Colonic mucosa (tissue), 4 donors: Measurements from ENCODE around the gene HIGD1A. TPM values are rescaled to one million over a fixed set of nuclear protein-coding genes. Genes with fewer than 3 reads are reported as not detected.

Experiments
- DNase-seq: peaks from one replicate; pipeline ENCODE4 v3.0.0-alpha.2; 2020
- H3K27ac ChIP-seq: fragments of 200-600 bp; one replicate; pipeline ENCODE4 v1.8.0; 2021
- H3K27me3 ChIP-seq: fragments of 200-600 bp; one replicate; pipeline ENCODE4 v1.8.0; 2021
- H3K36me3 ChIP-seq: fragments of 200-600 bp; one replicate; pipeline ENCODE4 v1.8.0; 2021
- H3K4me1 ChIP-seq: fragments of 200-600 bp; one replicate; pipeline ENCODE4 v1.8.0; 2021; ENCODE audit warnings: mild to moderate bottlenecking
- H3K4me3 ChIP-seq: fragments of 200-600 bp; one replicate; pipeline ENCODE4 v1.8.0; 2021
- H3K9ac ChIP-seq, 2 donors: one replicate each; pipeline ENCODE4 v1.7.0; 2013; ENCODE audit warnings: control low read depth in 2 of 2, low read depth in 2 of 2, low read length in 2 of 2
- H3K9me3 ChIP-seq: fragments of 200-600 bp; one replicate; pipeline ENCODE4 v1.8.0; 2021
- intact Hi-C: fragments of 100-400 bp; cut with DNase I; formaldehyde crosslinking; loops from one replicate; pipeline ENCODE4 v1.14.1; 2022
- total RNA-seq, 2 donors: library from RNA; stranded (reverse); fragmentation: NEBNext Ultra II Directional in 1 of 2; extraction: Animal tissue kit (Norgen Biotek cat#: 25700) in 1 of 2; gene quantifications; one replicate each; pipeline ENCODE4 v1.2.1, GENCODE V29; 2021
- TF ChIP-seq, protein P1 (sequence below): fragments of 200-600 bp; IDR thresholded peaks from one replicate; pipeline ENCODE4 v1.8.0; 2022; ENCODE audit warnings: antibody characterized with exemption, mild to moderate bottlenecking
- donor health status: healthy.
- donor health status: DM: no; HTN: no; CAD: no.
- donor health status: DM: no; HTN: no; CAD: no.

HIGD1A gene
- total RNA-seq, result 100 to 1,000 TPM; 224 to 360 TPM

DNA sequence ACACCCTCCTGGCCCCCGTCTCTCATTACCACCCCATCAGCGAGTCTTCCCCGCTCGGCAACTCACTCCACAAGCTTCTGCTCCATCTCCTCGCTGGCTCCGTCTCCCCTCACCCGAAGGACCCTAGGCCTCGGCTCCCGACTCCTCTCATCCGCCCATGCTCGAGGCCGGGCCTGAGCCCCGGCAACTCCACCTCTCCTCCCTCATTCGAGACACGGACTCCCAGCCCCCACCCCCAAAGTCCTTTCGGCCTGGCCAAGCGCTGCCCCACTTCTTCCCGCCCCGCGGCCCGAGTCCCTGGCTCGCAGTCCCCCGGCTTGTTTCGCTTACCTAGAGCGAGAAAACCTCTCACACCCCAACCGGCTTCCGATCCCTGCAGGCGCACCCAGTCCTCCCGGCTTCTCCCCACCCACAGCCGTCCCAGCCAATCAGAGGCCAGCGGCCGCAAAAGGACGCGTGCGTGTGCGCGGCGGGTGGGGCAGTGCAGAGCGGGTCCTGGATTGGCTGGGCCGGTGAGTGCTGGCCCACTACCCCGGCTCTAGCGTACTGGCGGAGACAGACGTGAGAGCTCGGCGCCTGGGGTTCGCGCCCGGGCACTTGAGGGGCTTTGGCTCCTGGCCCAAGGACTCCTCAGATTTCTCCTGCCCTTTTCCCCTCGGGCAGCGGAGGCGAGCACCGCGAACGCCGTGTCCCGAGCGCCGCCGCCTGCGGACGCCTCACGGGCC, at the start of gene HIGD1A:
Gene HIGD1A, minus strand, starts transcription at position 385 of the 725 bp plus-strand sequence. CDS start 10,237 bp downstream, outside the sequence.
- peak within 1 kb of the TSS; percentile 74 for H3K4me3 ChIP-seq
- H3K9me3 ChIP-seq, result no peaks in the 10 kb centered on the region
- H3K9ac ChIP-seq, result peak within 1 kb of the TSS; percentile 96 to 99
- no peaks in the 10 kb centered on the region for H3K27me3 ChIP-seq
- no peaks in the 10 kb centered on the region for H3K36me3 ChIP-seq
- peak within 1 kb of the TSS; percentile 98 for H3K27ac ChIP-seq
- intact Hi-C loops, result no loop called here
- peak; percentile 98 for DNase-seq
- peaks cover 11% of the 10 kb centered on the region for H3K4me1 ChIP-seq
- TF ChIP-seq, protein P1, sequence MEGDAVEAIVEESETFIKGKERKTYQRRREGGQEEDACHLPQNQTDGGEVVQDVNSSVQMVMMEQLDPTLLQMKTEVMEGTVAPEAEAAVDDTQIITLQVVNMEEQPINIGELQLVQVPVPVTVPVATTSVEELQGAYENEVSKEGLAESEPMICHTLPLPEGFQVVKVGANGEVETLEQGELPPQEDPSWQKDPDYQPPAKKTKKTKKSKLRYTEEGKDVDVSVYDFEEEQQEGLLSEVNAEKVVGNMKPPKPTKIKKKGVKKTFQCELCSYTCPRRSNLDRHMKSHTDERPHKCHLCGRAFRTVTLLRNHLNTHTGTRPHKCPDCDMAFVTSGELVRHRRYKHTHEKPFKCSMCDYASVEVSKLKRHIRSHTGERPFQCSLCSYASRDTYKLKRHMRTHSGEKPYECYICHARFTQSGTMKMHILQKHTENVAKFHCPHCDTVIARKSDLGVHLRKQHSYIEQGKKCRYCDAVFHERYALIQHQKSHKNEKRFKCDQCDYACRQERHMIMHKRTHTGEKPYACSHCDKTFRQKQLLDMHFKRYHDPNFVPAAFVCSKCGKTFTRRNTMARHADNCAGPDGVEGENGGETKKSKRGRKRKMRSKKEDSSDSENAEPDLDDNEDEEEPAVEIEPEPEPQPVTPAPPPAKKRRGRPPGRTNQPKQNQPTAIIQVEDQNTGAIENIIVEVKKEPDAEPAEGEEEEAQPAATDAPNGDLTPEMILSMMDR, result no peak

GRCh38 chr3:42853739-42854302, 49.5 kb upstream of the HIGD1A start:
- H3K4me1 ChIP-seq, result no peaks in the 10 kb centered on the region
- H3K4me3 ChIP-seq, result no peak overlapping the region
- H3K27me3 ChIP-seq, result no peaks in the 10 kb centered on the region
- H3K27ac ChIP-seq, result no peak overlapping the region
- H3K36me3 ChIP-seq, result no peaks in the 10 kb centered on the region
- TF ChIP-seq, protein P1, result no peak
- H3K9ac ChIP-seq, result no peak overlapping the region
- H3K9me3 ChIP-seq, result no peaks in the 10 kb centered on the region
- intact Hi-C loops, result no loop called here
- DNase-seq, result no peak

- no peak overlapping the region for H3K27ac ChIP-seq
- no peak overlapping the region for H3K4me3 ChIP-seq
- no peaks in the 10 kb centered on the region for H3K4me1 ChIP-seq
- no peaks in the 10 kb centered on the region for H3K36me3 ChIP-seq
- no peaks in the 10 kb centered on the region for H3K27me3 ChIP-seq
- TF ChIP-seq, protein P1, result no peak
- H3K9me3 ChIP-seq, result no peaks in the 10 kb centered on the region
- intact Hi-C loops, result no loop called here
- DNase-seq, result no peak
- no peak overlapping the region for H3K9ac ChIP-seq
These were observed 48.8 kb upstream of the HIGD1A start for GRCh38 chr3:42853056-42853455.

DNA sequence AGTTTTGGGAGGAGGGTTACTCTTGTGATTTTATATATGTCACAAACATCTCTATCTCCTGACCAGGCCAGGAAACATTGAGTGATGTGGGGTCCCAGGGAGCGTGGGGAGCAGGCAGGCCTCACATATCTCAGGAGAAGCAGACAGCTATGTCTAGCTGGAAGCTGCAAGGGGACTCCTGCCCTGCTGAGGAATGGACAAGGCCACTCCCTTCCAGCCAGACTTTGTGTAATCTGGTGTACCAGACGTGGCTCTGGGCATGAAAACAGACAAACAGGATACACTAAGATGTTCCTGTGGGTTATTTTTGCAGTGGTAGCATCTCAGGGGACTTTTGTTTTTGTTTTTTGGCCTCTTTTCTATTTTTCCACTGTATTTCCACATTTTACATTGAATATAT, 48.2 kb upstream of the HIGD1A start:
- no peak overlapping the region for H3K4me3 ChIP-seq
- TF ChIP-seq, protein P1, result no peak
- H3K4me1 ChIP-seq, result no peaks in the 10 kb centered on the region
- no peaks in the 10 kb centered on the region for H3K36me3 ChIP-seq
- H3K27ac ChIP-seq, result no peak overlapping the region
- no peaks in the 10 kb centered on the region for H3K9me3 ChIP-seq
- H3K27me3 ChIP-seq, result no peaks in the 10 kb centered on the region
- no peak overlapping the region for H3K9ac ChIP-seq
- intact Hi-C loops, result no loop called here
- no peak for DNase-seq

DNA sequence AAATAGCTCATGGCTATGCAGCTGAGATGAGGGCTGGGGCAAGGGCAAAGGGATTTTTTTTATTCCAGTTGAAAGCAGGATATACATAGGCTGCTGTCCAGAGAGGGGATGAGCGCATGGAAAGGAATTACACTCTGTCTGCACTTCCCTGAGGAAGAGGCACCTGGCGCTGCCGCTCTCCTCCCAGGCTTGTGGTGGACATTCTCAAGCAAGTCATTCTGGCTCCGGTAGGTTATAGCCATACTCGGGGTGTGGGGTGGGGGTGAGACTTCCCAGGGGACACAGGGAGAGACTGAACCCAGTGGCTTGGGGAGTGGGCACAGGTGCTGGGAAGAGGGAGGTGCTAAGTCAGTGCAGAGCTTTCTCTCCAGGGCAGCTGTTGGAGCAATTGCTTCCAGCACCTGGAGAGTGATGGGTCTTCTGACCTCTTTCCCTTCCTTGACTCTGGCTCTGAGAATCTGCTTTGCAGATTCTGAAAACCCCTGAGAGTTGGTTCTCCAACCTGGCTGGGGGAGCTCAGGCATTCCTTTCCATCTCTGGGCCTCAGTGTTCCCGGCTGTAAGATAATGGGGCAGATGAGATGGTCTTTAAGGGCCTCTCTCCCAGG, 47.0 kb upstream of the HIGD1A start:
- TF ChIP-seq, protein P1, result no peak
- DNase-seq, result no peak
- intact Hi-C loops, result no loop called here
- H3K4me3 ChIP-seq, result no peak overlapping the region
- no peaks in the 10 kb centered on the region for H3K36me3 ChIP-seq
- no peaks in the 10 kb centered on the region for H3K4me1 ChIP-seq
- no peaks in the 10 kb centered on the region for H3K27me3 ChIP-seq
- H3K27ac ChIP-seq, result no peak overlapping the region
- no peaks in the 10 kb centered on the region for H3K9me3 ChIP-seq
- no peak overlapping the region for H3K9ac ChIP-seq
